BE2C (cell line): ENCODE measurements around the gene UHRF1.
A peak's percentile ranks its signal among the peaks of the same experiment; 100 is the strongest.

Source experiments
- DNase-seq: peaks from one replicate; pipeline ENCODE4 v3.0.0-alpha.2; 2020
- H3K27me3 ChIP-seq: fragments of 250-450 bp; sonication (Bioruptor Pico); 2 replicates; pipeline ENCODE4 v1.5.1; 2020; ENCODE audit warnings: mild to moderate bottlenecking
- H3K36me3 ChIP-seq: fragments of 250-450 bp; sonication (Bioruptor Pico); 2 replicates; pipeline ENCODE4 v1.5.1; 2020; ENCODE audit warnings: mild to moderate bottlenecking
- H3K4me1 ChIP-seq: fragments of 250-450 bp; sonication (Bioruptor Pico); 2 replicates; pipeline ENCODE4 v1.5.1; 2020
- H3K4me3 ChIP-seq: 2 replicates; pipeline ENCODE4 v1.5.1; 2011; ENCODE audit warnings: low read depth, low read length
- H3K9me3 ChIP-seq: fragments of 250-450 bp; sonication (Bioruptor Pico); 2 replicates; pipeline ENCODE4 v1.5.1; 2020
- TF ChIP-seq, protein P1 (sequence below): IDR thresholded peaks from 2 replicates; pipeline ENCODE4 v1.5.1; 2012; ENCODE audit warnings: mild to moderate bottlenecking, low read depth, low read length

The UHRF1 gene

DNA sequence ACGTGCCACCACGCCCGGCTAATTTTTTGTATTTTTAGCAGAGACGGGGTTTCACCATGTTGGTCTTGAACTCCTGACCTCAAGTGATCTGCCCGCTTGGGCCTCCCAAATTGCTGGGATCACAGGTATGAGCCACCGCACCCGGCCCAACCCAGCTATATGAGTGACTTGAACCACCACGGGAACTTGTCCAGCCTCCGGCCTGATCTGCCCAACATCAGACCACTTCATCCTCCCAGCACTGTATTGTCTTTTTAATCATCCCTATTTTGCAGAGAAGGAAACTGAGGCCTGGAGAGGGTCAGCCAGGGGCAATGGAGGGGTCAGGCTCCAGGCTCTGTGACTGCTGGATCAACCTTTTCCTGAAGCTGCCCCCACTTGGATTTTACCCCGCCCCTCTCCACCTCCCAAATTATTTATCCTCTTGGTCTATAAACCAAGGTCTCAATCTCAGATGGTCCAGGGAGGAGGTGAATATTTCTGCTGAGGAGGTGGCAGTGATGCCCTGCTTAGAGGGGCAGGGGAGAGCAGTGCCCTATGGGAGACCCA is 40.9 kb upstream of the UHRF1 start:
- Histone ChIP-seq H3K4me1 (no peaks in the 10 kb centered on the region), H3K4me3 (no peak overlapping the region), H3K27me3 (no peaks in the 10 kb centered on the region), H3K36me3 (no peaks in the 10 kb centered on the region), H3K9me3 (no peaks in the 10 kb centered on the region)
- TF ChIP-seq, protein P1, sequence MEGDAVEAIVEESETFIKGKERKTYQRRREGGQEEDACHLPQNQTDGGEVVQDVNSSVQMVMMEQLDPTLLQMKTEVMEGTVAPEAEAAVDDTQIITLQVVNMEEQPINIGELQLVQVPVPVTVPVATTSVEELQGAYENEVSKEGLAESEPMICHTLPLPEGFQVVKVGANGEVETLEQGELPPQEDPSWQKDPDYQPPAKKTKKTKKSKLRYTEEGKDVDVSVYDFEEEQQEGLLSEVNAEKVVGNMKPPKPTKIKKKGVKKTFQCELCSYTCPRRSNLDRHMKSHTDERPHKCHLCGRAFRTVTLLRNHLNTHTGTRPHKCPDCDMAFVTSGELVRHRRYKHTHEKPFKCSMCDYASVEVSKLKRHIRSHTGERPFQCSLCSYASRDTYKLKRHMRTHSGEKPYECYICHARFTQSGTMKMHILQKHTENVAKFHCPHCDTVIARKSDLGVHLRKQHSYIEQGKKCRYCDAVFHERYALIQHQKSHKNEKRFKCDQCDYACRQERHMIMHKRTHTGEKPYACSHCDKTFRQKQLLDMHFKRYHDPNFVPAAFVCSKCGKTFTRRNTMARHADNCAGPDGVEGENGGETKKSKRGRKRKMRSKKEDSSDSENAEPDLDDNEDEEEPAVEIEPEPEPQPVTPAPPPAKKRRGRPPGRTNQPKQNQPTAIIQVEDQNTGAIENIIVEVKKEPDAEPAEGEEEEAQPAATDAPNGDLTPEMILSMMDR, result no peak
- no peak for DNase-seq

DNA sequence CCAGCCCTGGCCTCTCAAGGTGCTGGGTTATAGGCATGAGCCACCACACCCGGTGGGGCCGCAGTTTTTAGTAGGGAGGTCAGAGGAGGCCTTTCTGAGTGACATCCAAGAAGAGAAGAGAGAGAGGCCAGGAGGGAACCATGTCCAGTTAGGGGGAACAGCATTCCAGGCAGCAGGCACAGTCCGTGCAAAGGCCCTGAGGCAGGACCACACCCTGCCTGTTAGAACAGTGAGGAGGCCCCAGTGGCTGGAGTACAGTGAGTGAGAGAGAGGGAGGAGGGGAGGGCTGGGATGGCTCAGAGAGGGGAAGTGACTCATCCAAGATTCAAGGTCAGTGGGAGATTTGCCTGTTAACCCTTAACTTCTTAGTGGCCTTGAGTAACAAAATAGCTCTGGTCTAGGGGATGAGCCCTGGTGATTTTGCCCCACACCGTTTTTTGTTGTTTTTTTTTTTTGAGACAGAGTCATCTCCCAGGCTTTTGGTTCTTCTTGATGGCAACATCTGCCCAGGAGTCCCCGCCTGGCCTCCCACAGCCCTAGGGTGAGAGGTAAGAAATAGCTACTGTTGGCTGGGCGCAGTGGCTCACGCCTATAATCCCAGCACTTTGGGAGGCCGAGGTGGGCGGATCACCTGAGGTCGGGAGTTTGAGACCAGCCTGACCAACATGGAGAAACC is 39.1 kb upstream of the UHRF1 start:
- no peaks in the 10 kb centered on the region for H3K36me3 ChIP-seq
- DNase-seq, result peak; percentile 50
- no peaks in the 10 kb centered on the region for H3K9me3 ChIP-seq
- no peaks in the 10 kb centered on the region for H3K27me3 ChIP-seq
- TF ChIP-seq, protein P1, result no peak
- no peak overlapping the region for H3K4me3 ChIP-seq
- no peaks in the 10 kb centered on the region for H3K4me1 ChIP-seq

DNA sequence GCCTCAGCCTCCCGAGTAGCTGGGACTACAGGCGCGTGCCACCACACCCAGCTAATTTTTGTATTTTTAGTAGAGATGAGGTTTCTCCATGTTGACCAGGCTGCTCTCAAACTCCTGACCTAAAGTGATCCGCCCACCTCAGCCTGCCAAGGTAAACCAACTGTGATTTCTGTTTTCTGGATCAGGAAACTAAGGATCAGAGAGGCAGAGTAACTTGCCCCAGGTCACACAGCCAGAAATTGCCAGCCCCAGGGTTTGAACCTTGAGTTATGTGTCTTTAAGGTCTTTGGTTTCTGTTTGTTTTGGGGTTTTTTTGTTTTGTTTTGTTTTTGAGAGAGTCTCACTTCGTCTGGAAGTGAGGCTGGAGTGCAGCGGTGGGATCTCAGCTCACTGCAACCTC is 37.6 kb upstream of the UHRF1 start:
- no peak for DNase-seq
- Histone ChIP-seq H3K27me3 (no peaks in the 10 kb centered on the region), H3K4me1 (no peaks in the 10 kb centered on the region), H3K36me3 (no peaks in the 10 kb centered on the region), H3K9me3 (no peaks in the 10 kb centered on the region), H3K4me3 (no peak overlapping the region)
- TF ChIP-seq, protein P1, result no peak

DNA sequence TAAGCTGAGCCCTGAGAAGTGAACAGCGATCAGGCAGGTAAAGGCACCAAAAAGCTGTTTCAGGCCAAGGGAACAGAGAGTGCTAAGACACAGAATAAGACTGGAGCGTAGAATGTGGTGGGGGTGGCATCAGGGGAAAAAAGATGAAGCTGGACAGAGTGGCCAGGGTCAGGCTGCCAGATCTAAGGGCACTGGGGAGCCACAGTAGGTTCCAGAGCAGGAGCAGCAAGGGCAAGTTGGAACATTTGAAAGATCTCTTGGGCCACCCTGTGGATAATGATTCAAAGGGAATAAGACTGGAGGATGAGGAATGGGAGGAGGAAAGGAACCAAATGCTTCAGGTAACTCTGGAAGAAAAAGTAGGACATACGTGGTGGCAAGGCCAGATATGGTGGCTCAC is 35.4 kb upstream of the UHRF1 start:
- Histone ChIP-seq H3K4me3 (no peak overlapping the region), H3K36me3 (no peaks in the 10 kb centered on the region), H3K4me1 (no peaks in the 10 kb centered on the region), H3K27me3 (no peaks in the 10 kb centered on the region), H3K9me3 (no peaks in the 10 kb centered on the region)
- DNase-seq, result no peak
- TF ChIP-seq, protein P1, result no peak

DNA sequence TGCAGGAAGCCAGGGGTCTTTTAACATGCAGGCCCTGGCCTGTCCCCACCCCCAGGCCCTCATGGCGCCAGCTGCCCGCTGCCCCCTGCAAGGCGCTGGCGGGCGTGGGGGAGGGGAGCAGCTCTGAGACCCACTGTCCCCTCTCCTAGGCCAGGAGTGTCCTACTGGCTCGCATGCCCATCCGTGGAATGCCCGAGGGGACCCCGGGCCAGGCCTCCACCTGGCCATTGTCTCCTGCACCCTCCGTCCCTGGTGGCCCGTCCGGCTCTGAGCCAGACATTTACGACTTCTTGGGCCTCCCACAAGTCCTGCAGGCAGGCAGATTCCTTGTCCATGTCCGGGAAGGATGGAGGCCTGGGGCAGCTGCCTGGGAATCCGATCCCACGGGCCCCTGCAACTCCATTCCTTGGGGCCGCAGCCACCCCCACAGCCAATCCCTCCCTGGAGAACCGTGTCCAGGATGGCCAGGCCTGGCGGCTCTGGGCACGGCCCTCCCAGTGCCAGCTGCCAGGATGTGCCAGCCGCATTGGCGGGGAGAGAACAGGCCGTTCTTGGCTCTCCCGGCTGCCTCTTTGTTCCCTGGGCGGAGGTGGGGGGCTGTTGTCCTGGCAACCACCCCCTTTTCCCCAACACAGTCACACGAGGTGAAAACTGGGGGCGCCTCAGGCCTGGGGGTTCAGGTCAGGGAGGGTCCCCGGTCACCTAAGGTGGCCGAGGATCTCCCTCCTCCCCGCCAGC is 31.4 kb upstream of the UHRF1 start:
- Histone ChIP-seq H3K9me3 (no peaks in the 10 kb centered on the region), H3K4me1 (no peaks in the 10 kb centered on the region), H3K27me3 (no peaks in the 10 kb centered on the region), H3K36me3 (no peaks in the 10 kb centered on the region), H3K4me3 (no peak overlapping the region)
- DNase-seq, result no peak
- TF ChIP-seq, protein P1, result no peak

DNA sequence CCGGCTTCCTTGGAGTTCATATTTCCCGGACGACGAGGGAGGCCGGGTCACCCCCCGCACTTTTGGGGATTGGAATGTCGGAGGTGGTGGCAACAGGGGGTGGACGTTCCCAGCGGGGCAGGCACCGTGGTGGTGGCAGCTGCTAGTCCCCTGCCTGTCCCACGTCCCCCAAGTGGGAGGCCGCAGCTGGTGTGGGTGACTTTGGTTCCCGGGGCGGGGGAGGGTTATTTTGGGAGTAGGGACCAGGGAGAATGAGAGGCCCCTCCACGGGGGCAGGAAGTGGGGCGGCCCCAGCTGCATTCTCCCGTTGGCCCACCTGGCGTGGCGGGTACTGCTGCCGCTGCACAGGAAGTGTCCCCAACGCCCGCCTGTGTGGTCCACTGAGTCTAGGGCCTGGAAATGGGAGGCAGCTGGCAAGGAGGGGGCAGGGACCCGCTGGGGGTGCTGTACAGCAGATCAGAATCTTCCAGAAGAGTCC is 30.8 kb upstream of the UHRF1 start:
- H3K4me1 ChIP-seq, result no peaks in the 10 kb centered on the region
- H3K4me3 ChIP-seq, result no peak overlapping the region
- TF ChIP-seq, protein P1, result no peak
- H3K9me3 ChIP-seq, result no peaks in the 10 kb centered on the region
- H3K36me3 ChIP-seq, result no peaks in the 10 kb centered on the region
- DNase-seq, result no peak
- H3K27me3 ChIP-seq, result no peaks in the 10 kb centered on the region
